Neural cell (in vitro differentiated cells): ENCODE results near the gene UBE2V1.

Experiments used
- MXI1 ChIP-seq: fragments of 450-650 bp; conservative IDR thresholded peaks from 2 replicates; pipeline ENCODE4 v1.6.1; 2014; ENCODE audit warnings: antibody characterized with exemption, mild to moderate bottlenecking; ENCODE audit not compliant: poor library complexity, severe bottlenecking
- TAF1 ChIP-seq: IDR thresholded peaks from 2 replicates; pipeline ENCODE4 v1.6.1; 2012; ENCODE audit warnings: low read depth
- TF ChIP-seq, protein P1 (sequence below): fragments of 450-650 bp; IDR thresholded peaks from 2 replicates; pipeline ENCODE4 v1.5.1; 2014; ENCODE audit warnings: antibody characterized with exemption, mild to moderate bottlenecking, moderate library complexity; ENCODE audit not compliant: poor library complexity, severe bottlenecking

DNA sequence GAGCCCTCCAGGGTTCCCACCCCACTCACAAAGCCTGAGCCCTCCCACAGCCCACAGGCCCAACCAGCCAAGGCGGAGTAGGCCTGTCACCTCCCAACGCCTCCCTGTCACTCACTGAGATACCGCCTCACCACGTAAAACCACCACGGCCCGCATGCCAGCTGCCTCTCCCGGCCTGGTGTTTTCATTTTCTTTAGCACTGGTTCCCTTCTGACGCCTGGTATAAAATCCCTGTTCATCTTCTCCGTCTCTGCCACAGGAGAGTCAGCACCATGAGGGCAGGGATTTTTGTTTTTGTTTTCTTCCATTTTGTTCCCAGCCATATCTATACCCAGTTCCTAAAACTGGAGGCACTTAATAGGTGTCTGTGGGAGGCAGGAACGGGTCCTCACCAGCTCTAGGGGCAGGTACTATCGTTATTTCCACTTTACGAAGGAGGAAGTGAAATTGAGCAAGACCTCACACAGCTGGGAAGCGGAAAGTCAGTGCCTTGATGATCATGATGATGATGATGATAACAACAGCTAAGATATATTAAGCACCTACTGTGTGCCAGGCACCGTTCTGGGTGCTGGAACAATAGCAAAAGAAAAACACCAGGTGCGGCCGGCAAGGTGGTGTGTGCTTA, 71.6 kb downstream of the UBE2V1 start:
- TF ChIP-seq, protein P1, sequence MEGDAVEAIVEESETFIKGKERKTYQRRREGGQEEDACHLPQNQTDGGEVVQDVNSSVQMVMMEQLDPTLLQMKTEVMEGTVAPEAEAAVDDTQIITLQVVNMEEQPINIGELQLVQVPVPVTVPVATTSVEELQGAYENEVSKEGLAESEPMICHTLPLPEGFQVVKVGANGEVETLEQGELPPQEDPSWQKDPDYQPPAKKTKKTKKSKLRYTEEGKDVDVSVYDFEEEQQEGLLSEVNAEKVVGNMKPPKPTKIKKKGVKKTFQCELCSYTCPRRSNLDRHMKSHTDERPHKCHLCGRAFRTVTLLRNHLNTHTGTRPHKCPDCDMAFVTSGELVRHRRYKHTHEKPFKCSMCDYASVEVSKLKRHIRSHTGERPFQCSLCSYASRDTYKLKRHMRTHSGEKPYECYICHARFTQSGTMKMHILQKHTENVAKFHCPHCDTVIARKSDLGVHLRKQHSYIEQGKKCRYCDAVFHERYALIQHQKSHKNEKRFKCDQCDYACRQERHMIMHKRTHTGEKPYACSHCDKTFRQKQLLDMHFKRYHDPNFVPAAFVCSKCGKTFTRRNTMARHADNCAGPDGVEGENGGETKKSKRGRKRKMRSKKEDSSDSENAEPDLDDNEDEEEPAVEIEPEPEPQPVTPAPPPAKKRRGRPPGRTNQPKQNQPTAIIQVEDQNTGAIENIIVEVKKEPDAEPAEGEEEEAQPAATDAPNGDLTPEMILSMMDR = no peak
- TF ChIP-seq TAF1 (no peak), MXI1 (no peak)
